Measurements from ENCODE around the gene COL13A1.

COL13A1 gene

GRCh38 chr10:69801434-69802315, at the start of gene COL13A1:
Gene COL13A1 (plus strand): TSS chr10:69801906. CDS start chr10:69802424, 518 bp downstream.
- peak; percentile 97 for FAIRE-seq
- peak; percentile 91 for DNase-seq (ENCODE audit: low spot score)

DNA sequence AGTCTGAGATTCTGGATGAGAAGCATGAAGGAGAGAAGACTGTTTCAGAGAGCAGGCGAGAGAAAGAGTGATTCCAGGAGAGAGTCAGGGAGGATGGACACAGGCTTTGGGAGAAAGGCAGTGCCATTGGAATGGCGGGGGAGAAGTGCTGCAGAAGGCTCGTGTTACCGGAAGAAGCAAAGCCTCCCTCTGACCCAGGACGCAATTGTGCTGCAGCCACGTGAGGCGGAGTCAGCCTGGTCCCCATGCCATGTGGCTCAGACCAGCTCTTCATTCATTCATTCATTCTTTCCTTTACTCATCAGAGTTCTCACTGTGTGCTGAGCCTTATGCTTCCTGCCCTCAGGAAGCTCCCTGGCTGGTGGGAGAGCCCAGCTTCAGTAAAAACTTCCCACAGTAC, 49.2 kb upstream of the COL13A1 start:
- FAIRE-seq = no peak
- no peak for DNase-seq (ENCODE audit: low spot score)

GRCh38 chr10:69756279-69756678, 45.4 kb upstream of the COL13A1 start:
- DNase-seq (ENCODE audit: low spot score) = no peak
- no peak for FAIRE-seq

GRCh38 chr10:69757206-69757552, 44.5 kb upstream of the COL13A1 start:
- DNase-seq (ENCODE audit: low spot score) (no peak), FAIRE-seq (no peak)

DNA sequence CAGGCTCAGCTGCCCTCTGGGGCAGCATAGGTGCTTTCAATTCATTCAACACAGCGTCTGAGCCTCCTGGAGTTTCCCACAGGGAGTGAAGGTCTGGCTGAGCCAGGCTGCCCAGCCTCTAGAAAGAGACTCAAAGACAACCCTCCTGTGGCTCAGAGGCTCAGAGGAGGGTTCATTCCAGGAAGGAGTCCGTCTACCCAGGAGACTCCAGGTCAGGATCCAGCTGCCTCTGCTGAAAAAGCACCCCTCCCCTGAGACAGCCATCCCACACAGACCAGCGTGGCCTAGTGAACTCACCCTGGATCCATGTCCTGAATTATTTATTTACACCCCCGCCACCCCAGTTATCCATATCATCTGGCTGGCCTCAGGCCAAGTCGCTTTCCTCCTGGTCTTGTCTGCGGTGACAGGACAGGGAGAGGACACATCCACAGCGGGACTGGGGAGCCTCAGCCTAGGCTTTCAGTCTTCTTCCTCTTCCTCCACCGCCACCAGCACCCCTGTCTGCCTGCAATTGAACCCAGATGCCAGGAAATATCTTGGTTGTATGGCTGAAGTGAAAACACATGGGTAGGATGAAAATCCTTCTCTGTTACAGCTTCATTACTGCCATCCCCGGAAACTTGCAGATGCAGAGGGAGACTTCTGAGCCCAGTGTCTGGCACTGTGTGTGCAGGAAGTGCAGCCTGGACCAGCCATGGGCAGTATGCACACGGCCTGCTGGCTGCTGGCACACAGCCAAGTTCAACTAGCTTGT, 44.0 kb upstream of the COL13A1 start:
- FAIRE-seq = peak; percentile 79
- DNase-seq (ENCODE audit: low spot score) = peak; percentile 68

DNA sequence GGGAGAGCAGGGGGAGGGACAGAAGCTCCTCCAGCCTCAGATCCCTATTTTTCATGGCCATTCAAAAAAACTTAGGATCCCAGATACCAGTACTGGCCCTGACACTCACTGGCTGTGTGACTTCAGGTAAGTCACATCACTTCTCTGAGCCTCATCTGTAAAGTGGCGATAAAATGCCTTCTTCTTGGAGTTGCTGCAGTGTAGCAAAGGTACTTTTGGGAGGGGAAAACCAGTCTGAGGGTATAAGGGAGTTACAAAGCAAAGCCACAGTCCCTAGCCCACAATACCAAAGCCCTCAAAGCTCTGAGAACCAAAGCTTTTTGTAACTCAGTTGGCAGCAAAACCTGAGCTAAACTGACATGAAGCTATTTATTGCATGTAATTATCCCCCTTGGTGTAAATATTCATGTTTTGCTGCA, 43.4 kb upstream of the COL13A1 start:
- peak; percentile 48 for FAIRE-seq
- DNase-seq (ENCODE audit: low spot score) = no peak

GRCh38 chr10:69759641-69760040, 42.1 kb upstream of the COL13A1 start:
- DNase-seq (ENCODE audit: low spot score) (no peak), FAIRE-seq (no peak)

DNA sequence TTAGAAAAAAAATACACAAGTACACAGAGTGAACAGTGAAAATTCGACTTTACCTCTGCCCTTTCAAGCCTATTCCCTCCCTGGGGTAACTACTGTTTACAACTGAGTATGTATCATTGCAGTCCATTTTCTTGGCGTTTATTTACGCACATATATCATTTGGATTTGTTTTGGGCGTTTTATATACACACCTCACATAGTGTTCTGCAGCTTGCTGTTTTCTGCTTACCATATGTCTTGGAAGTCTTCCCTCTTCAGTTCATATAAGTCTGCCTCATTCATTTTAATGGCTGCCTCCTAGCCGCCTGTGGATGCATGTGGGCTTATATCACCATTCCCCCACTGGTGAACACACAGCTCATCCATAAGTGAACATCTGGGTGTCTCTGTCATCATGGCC, 41.6 kb upstream of the COL13A1 start:
- DNase-seq (ENCODE audit: low spot score) (no peak), FAIRE-seq (no peak)

DNA sequence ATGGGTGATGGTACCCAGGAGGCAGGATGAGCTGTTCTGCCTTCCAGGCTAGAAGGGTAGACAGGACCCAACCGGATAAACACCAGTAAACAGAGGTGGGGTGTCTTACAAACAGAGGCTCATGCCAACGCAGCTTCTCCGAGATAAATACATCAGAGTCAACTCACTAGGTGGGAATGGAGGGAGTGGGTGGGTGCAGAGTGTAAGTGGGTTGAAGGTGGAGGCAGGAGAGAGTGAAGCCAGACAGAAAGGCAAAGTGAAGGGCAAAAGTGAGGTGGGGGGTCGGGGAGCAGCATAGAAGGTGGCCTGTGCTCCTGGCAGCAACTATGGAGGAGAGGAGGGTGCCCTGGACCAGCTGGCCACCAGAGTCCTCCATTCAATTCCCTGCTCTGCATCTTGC, 40.4 kb upstream of the COL13A1 start:
- FAIRE-seq (no peak), DNase-seq (ENCODE audit: low spot score) (no peak)

GRCh38 chr10:69766161-69766910, 35.4 kb upstream of the COL13A1 start:
- no peak for FAIRE-seq
- DNase-seq (ENCODE audit: low spot score) = no peak

GRCh38 chr10:69767793-69768192, 33.9 kb upstream of the COL13A1 start:
- no peak for FAIRE-seq
- no peak for DNase-seq (ENCODE audit: low spot score)

GRCh38 chr10:69768386-69768785, 33.3 kb upstream of the COL13A1 start:
- DNase-seq (ENCODE audit: low spot score) (no peak), FAIRE-seq (peak; percentile 98)

GRCh38 chr10:69769395-69769992, 32.2 kb upstream of the COL13A1 start:
- peak; percentile 79 for FAIRE-seq
- DNase-seq (ENCODE audit: low spot score) = peak; percentile 97

GRCh38 chr10:69772933-69773704, 28.6 kb upstream of the COL13A1 start:
- FAIRE-seq (no peak), DNase-seq (ENCODE audit: low spot score) (no peak)

GRCh38 chr10:69774596-69774995, 27.1 kb upstream of the COL13A1 start:
- no peak for FAIRE-seq
- DNase-seq (ENCODE audit: low spot score) = no peak

DNA sequence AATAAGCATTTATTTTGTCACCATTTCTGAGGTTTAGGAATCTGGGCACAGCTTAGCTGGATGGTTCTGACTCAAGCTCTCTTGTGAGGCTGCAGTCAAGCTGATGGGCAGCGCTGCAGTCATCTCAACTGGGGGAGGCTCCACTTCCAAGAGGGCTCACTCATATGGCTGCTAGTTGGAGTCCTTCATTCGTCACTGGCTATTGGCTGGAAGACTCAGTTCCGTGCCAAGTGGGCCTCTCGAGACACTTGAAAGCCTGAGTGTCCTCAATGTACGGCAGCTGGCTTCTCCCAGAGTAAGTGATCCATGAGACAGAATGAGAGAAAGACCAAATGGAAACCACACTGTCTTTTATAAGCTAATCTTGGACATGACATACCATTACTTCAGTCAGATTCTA, 21.6 kb upstream of the COL13A1 start:
- no peak for FAIRE-seq
- no peak for DNase-seq (ENCODE audit: low spot score)

- DNase-seq (ENCODE audit: low spot score) = no peak
- FAIRE-seq = peak; percentile 59
These were observed 20.1 kb upstream of the COL13A1 start for GRCh38 chr10:69781576-69781975.

DNA sequence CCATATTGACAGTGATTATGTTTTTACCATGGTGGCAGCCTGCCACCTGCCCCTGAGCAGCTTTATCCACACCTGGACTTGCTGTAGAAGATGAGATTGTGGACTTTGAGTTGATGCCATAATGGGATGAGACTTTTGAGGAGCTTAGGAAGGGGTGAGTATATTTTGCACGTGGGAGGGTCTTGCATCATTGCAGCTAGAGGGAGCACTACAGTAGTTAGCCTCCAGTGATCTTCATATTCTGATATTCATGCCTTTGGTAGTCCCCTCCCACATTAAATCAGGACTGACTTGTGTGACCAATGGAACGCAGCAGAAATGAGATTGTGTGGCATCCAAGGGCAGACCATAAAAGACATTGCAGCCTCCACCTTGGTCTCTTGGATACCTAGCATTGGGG, 18.2 kb upstream of the COL13A1 start:
- FAIRE-seq (no peak), DNase-seq (ENCODE audit: low spot score) (no peak)

GRCh38 chr10:69786791-69787190, 14.9 kb upstream of the COL13A1 start:
- no peak for DNase-seq (ENCODE audit: low spot score)
- FAIRE-seq = no peak

- DNase-seq (ENCODE audit: low spot score) (no peak), FAIRE-seq (no peak)
These were observed 14.0 kb upstream of the COL13A1 start for GRCh38 chr10:69787681-69788080.

GRCh38 chr10:69789164-69789576, 12.5 kb upstream of the COL13A1 start:
- no peak for FAIRE-seq
- no peak for DNase-seq (ENCODE audit: low spot score)
